Measurements from ENCODE around the gene PRRX2. TPM values are rescaled to one million over a fixed set of nuclear protein-coding genes. Genes with fewer than 3 reads are reported as not detected.
A peak's percentile ranks its signal among the peaks of the same experiment; 100 is the strongest.

The PRRX2 gene
- total RNA-seq, 1 donor from 2014 or later = 20.8 TPM

GRCh38 chr9:129720181-129720864, 54.9 kb downstream of the PRRX2 start:
- Mint-ChIP-seq H3K36me3 (no peaks in the 10 kb centered on the region), H3K9me3 (no peaks in the 10 kb centered on the region), H3K27me3 (peaks cover 7% of the 10 kb centered on the region), H3K4me3 (no peak overlapping the region), H3K4me1 (ENCODE audit: unreplicated experiment) (peaks cover 11% of the 10 kb centered on the region), H3K27ac (no peak overlapping the region)
- peak; percentile 61 for TF ChIP-seq CTCF (conservative IDR thresholded peaks at IDR 0.05)
- no peak for DNase-seq (ENCODE audit: extremely low spot score, unreplicated experiment)

GRCh38 chr9:129720865-129721545, 55.6 kb downstream of the PRRX2 start:
- no peak overlapping the region for H3K27ac Mint-ChIP-seq
- no peak for DNase-seq (ENCODE audit: extremely low spot score, unreplicated experiment)

GRCh38 chr9:129722913-129723312, 57.5 kb downstream of the PRRX2 start:
- no peak for TF ChIP-seq CTCF (conservative IDR thresholded peaks at IDR 0.05)
- Mint-ChIP-seq H3K4me3 (no peak overlapping the region), H3K27me3 (peaks cover 6% of the 10 kb centered on the region), H3K36me3 (no peaks in the 10 kb centered on the region), H3K9me3 (no peaks in the 10 kb centered on the region), H3K4me1 (ENCODE audit: unreplicated experiment) (peaks cover 10% of the 10 kb centered on the region), H3K27ac (no peak overlapping the region)
- DNase-seq (ENCODE audit: extremely low spot score, unreplicated experiment) = no peak

More at GRCh38 chr9:129720865-129721545, 55.6 kb downstream of the PRRX2 start:
- no peaks in the 10 kb centered on the region for H3K36me3 Mint-ChIP-seq
- no peaks in the 10 kb centered on the region for H3K9me3 Mint-ChIP-seq
- H3K4me3 Mint-ChIP-seq = no peak overlapping the region
- H3K4me1 Mint-ChIP-seq (ENCODE audit: unreplicated experiment) = peaks cover 7% of the 10 kb centered on the region
- peak; percentile 19 for TF ChIP-seq CTCF (conservative IDR thresholded peaks at IDR 0.05)
- peaks cover 3% of the 10 kb centered on the region for H3K27me3 Mint-ChIP-seq

GRCh38 chr9:129724456-129725190, 59.2 kb downstream of the PRRX2 start:
- no peak overlapping the region for H3K4me3 Mint-ChIP-seq
- H3K9me3 Mint-ChIP-seq = no peaks in the 10 kb centered on the region
- H3K27ac Mint-ChIP-seq = no peak overlapping the region
- no peak for DNase-seq (ENCODE audit: extremely low spot score, unreplicated experiment)
- H3K4me1 Mint-ChIP-seq (ENCODE audit: unreplicated experiment) = peaks cover 10% of the 10 kb centered on the region
- TF ChIP-seq CTCF (conservative IDR thresholded peaks at IDR 0.05) = no peak
- H3K27me3 Mint-ChIP-seq = peaks cover 8% of the 10 kb centered on the region
- H3K36me3 Mint-ChIP-seq = no peaks in the 10 kb centered on the region

GRCh38 chr9:129725795-129726251, 60.4 kb downstream of the PRRX2 start:
- peaks cover 10% of the 10 kb centered on the region for H3K4me1 Mint-ChIP-seq (ENCODE audit: unreplicated experiment)
- peak overlapping the region; percentile 39 for H3K4me3 Mint-ChIP-seq
- no peak for DNase-seq (ENCODE audit: extremely low spot score, unreplicated experiment)
- no peaks in the 10 kb centered on the region for H3K36me3 Mint-ChIP-seq
- H3K9me3 Mint-ChIP-seq = no peaks in the 10 kb centered on the region
- no peak for TF ChIP-seq CTCF (conservative IDR thresholded peaks at IDR 0.05)
- no peak overlapping the region for H3K27ac Mint-ChIP-seq
- peaks cover 7% of the 10 kb centered on the region for H3K27me3 Mint-ChIP-seq

All from type B pancreatic cell (in vitro differentiated cells).